Glutamatergic neuron (in vitro differentiated cells): ENCODE results near the gene ASTN2. TPM values are rescaled to one million over a fixed set of nuclear protein-coding genes. Genes with fewer than 3 reads are reported as not detected.

ENCODE experiments used
- DNase-seq: peaks from one replicate; pipeline ENCODE4 v3.0.0; 2022
- H3K27ac Mint-ChIP-seq: one replicate; pipeline ENCODE4 v1.8.0; 2020; ENCODE audit warnings: mild to moderate bottlenecking, mixed read lengths, inconsistent platforms; ENCODE audit not compliant: unreplicated experiment
- H3K27me3 Mint-ChIP-seq: one replicate; pipeline ENCODE4 v1.8.0; 2020; ENCODE audit warnings: mild to moderate bottlenecking, moderate library complexity, mixed read lengths, inconsistent platforms; ENCODE audit not compliant: unreplicated experiment
- H3K36me3 Mint-ChIP-seq: one replicate; pipeline ENCODE4 v1.8.0; 2020; ENCODE audit warnings: mild to moderate bottlenecking, mixed read lengths, inconsistent platforms; ENCODE audit not compliant: unreplicated experiment
- H3K4me1 Mint-ChIP-seq: one replicate; pipeline ENCODE4 v1.8.0; 2020; ENCODE audit warnings: mild to moderate bottlenecking, low read depth, mixed read lengths, inconsistent platforms; ENCODE audit not compliant: unreplicated experiment
- H3K4me3 Mint-ChIP-seq: one replicate; pipeline ENCODE4 v1.8.0; 2020; ENCODE audit warnings: mild to moderate bottlenecking, mixed read lengths, inconsistent platforms; ENCODE audit not compliant: unreplicated experiment
- H3K9me3 Mint-ChIP-seq: one replicate; pipeline ENCODE4 v1.8.0; 2020; ENCODE audit warnings: mild to moderate bottlenecking, moderate library complexity, mixed read lengths, inconsistent platforms; ENCODE audit not compliant: unreplicated experiment
- CTCF ChIP-seq: fragments of 200-600 bp; sonication (generic); IDR thresholded peaks from one replicate; pipeline ENCODE4 v1.5.0; 2021; ENCODE audit not compliant: partially characterized antibody, unreplicated experiment
- total RNA-seq: library from RNA; stranded (reverse); fragmentation: NEBNext Ultra II Directional; extraction: Animal tissue kit (Norgen Biotek cat#: 25700); gene quantifications from one replicate; pipeline ENCODE4 v1.2.1, GENCODE V29; 2021; ENCODE audit not compliant: unreplicated experiment

ASTN2 gene
- total RNA-seq, 1 donor from 2014 or later = 134 TPM

- Mint-ChIP-seq H3K9me3 (no peaks in the 10 kb centered on the region), H3K36me3 (no peaks in the 10 kb centered on the region), H3K4me1 (no peaks in the 10 kb centered on the region), H3K27me3 (no peaks in the 10 kb centered on the region), H3K4me3 (no peak overlapping the region), H3K27ac (no peak overlapping the region)
- no peak for TF ChIP-seq CTCF
- no peak for DNase-seq
Observed at GRCh38 chr9:116449949-116450348, 964.9 kb downstream of the ASTN2 start.

GRCh38 chr9:116448431-116448830 is 966.4 kb downstream of the ASTN2 start:
- no peak for TF ChIP-seq CTCF
- Mint-ChIP-seq H3K9me3 (no peaks in the 10 kb centered on the region), H3K4me3 (no peak overlapping the region), H3K4me1 (no peaks in the 10 kb centered on the region), H3K27me3 (no peaks in the 10 kb centered on the region), H3K36me3 (no peaks in the 10 kb centered on the region), H3K27ac (no peak overlapping the region)
- no peak for DNase-seq

GRCh38 chr9:116447934-116448333 is 966.9 kb downstream of the ASTN2 start:
- Mint-ChIP-seq H3K36me3 (no peaks in the 10 kb centered on the region), H3K4me1 (no peaks in the 10 kb centered on the region), H3K27ac (no peak overlapping the region), H3K9me3 (peaks cover 2% of the 10 kb centered on the region), H3K4me3 (no peak overlapping the region), H3K27me3 (no peaks in the 10 kb centered on the region)
- TF ChIP-seq CTCF = no peak
- no peak for DNase-seq

GRCh38 chr9:116442528-116442927 is 972.3 kb downstream of the ASTN2 start:
- Mint-ChIP-seq H3K9me3 (peaks cover 4% of the 10 kb centered on the region), H3K4me3 (no peak overlapping the region), H3K36me3 (no peaks in the 10 kb centered on the region), H3K4me1 (no peaks in the 10 kb centered on the region), H3K27ac (no peak overlapping the region), H3K27me3 (peaks cover 2% of the 10 kb centered on the region)
- TF ChIP-seq CTCF = no peak
- no peak for DNase-seq

GRCh38 chr9:116437411-116438370 is 977.2 kb downstream of the ASTN2 start:
- Mint-ChIP-seq H3K27ac (peak overlapping the region; percentile 8), H3K9me3 (no peaks in the 10 kb centered on the region), H3K36me3 (no peaks in the 10 kb centered on the region), H3K4me3 (no peak overlapping the region), H3K4me1 (no peaks in the 10 kb centered on the region), H3K27me3 (peaks cover 2% of the 10 kb centered on the region)
- DNase-seq = no peak
- no peak for TF ChIP-seq CTCF
